GM23338 (cell line): ENCODE measurements around the gene CTNNAL1.

Experiments used
- CREB1 ChIP-seq: fragments of 250-450 bp; sonication (Bioruptor Pico); IDR thresholded peaks from 2 replicates; pipeline ENCODE4 v1.5.0; 2020; ENCODE audit warnings: low read depth, mild to moderate bottlenecking, moderate library complexity
- EZH2 ChIP-seq: fragments of 200-600 bp; sonication (generic); IDR thresholded peaks from one replicate; pipeline ENCODE4 v1.8.0; 2017; ENCODE audit warnings: antibody characterized with exemption, mild to moderate bottlenecking, low read depth; ENCODE audit not compliant: unreplicated experiment
- EZH2phosphoT487 ChIP-seq: fragments of 200-600 bp; sonication (generic); IDR thresholded peaks from one replicate; pipeline ENCODE4 v1.8.1; 2018; ENCODE audit warnings: antibody characterized with exemption; ENCODE audit not compliant: unreplicated experiment
- JUNB ChIP-seq: IDR thresholded peaks from one replicate; pipeline ENCODE4 v1.6.1; 2016; ENCODE audit warnings: antibody characterized with exemption; ENCODE audit not compliant: unreplicated experiment
- NANOG ChIP-seq: IDR thresholded peaks from 2 replicates; pipeline ENCODE4 v1.6.1; 2016; ENCODE audit warnings: antibody characterized with exemption, borderline replicate concordance
- POLR2AphosphoS5 ChIP-seq: IDR thresholded peaks from 2 replicates; pipeline ENCODE4 v1.6.1; 2016; ENCODE audit warnings: antibody characterized with exemption, low read depth
- STAT1 ChIP-seq: IDR thresholded peaks from one replicate; pipeline ENCODE4 v1.6.1; 2016; ENCODE audit warnings: antibody characterized with exemption; ENCODE audit not compliant: unreplicated experiment
- ZNF114 ChIP-seq: fragments of 250-450 bp; sonication (Bioruptor Pico); IDR thresholded peaks from 2 replicates; pipeline ENCODE4 v1.5.0; 2020; ENCODE audit warnings: mild to moderate bottlenecking, moderate library complexity
- ZNF331 ChIP-seq: fragments of 250-450 bp; sonication (Bioruptor Pico); IDR thresholded peaks from 2 replicates; pipeline ENCODE4 v1.5.0; 2020; ENCODE audit warnings: low read depth, mild to moderate bottlenecking, moderate library complexity
- TF ChIP-seq, protein P1 (sequence below), 2 experiments: fragments of 200-600 bp in 1 of 2; sonication (generic) in 1 of 2; conservative IDR thresholded peaks; 2 replicates each; pipeline versions ENCODE4 v1.5.1 to v1.6.1; 2016 to 2017; ENCODE audit warnings: antibody characterized with exemption in 2 of 2, low read depth in 2 of 2, mild to moderate bottlenecking in 2 of 2, moderate library complexity in 1 of 2
- TF ChIP-seq, protein P2 (sequence below): IDR thresholded peaks from 2 replicates; pipeline ENCODE4 v1.6.1; 2016; ENCODE audit warnings: antibody characterized with exemption
- TF ChIP-seq, protein P3 (sequence below): IDR thresholded peaks from one replicate; pipeline ENCODE4 v1.6.1; 2018; ENCODE audit warnings: antibody characterized with exemption; ENCODE audit not compliant: unreplicated experiment

DNA sequence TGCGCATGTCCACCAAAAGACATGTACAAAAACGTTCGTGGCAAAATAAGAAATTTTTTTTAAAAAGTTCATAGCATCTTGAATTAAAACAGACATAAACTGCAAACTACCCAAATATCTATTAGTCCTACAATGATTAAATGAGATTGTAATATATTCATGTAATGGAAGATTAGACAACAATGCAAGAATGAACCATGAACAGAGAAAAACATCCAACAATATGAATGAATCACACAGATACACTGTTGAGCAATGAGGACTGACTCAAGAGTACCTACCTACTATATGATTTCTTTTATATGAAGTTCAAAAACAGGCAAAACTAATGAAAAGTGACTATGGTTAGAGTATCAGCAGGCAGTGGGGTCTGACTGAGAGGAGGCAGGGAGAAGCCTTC lies 17.9 kb upstream of the CTNNAL1 start:
- TF ChIP-seq, protein P1, sequence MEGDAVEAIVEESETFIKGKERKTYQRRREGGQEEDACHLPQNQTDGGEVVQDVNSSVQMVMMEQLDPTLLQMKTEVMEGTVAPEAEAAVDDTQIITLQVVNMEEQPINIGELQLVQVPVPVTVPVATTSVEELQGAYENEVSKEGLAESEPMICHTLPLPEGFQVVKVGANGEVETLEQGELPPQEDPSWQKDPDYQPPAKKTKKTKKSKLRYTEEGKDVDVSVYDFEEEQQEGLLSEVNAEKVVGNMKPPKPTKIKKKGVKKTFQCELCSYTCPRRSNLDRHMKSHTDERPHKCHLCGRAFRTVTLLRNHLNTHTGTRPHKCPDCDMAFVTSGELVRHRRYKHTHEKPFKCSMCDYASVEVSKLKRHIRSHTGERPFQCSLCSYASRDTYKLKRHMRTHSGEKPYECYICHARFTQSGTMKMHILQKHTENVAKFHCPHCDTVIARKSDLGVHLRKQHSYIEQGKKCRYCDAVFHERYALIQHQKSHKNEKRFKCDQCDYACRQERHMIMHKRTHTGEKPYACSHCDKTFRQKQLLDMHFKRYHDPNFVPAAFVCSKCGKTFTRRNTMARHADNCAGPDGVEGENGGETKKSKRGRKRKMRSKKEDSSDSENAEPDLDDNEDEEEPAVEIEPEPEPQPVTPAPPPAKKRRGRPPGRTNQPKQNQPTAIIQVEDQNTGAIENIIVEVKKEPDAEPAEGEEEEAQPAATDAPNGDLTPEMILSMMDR (conservative IDR thresholded peaks at IDR 0.05; ENCODE audit: low read depth in 2 of 2) = no peak
- no peak for TF ChIP-seq POLR2AphosphoS5
- no peak for TF ChIP-seq ZNF114
- TF ChIP-seq, protein P2, sequence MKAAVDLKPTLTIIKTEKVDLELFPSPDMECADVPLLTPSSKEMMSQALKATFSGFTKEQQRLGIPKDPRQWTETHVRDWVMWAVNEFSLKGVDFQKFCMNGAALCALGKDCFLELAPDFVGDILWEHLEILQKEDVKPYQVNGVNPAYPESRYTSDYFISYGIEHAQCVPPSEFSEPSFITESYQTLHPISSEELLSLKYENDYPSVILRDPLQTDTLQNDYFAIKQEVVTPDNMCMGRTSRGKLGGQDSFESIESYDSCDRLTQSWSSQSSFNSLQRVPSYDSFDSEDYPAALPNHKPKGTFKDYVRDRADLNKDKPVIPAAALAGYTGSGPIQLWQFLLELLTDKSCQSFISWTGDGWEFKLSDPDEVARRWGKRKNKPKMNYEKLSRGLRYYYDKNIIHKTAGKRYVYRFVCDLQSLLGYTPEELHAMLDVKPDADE = no peak
- TF ChIP-seq, protein P3, sequence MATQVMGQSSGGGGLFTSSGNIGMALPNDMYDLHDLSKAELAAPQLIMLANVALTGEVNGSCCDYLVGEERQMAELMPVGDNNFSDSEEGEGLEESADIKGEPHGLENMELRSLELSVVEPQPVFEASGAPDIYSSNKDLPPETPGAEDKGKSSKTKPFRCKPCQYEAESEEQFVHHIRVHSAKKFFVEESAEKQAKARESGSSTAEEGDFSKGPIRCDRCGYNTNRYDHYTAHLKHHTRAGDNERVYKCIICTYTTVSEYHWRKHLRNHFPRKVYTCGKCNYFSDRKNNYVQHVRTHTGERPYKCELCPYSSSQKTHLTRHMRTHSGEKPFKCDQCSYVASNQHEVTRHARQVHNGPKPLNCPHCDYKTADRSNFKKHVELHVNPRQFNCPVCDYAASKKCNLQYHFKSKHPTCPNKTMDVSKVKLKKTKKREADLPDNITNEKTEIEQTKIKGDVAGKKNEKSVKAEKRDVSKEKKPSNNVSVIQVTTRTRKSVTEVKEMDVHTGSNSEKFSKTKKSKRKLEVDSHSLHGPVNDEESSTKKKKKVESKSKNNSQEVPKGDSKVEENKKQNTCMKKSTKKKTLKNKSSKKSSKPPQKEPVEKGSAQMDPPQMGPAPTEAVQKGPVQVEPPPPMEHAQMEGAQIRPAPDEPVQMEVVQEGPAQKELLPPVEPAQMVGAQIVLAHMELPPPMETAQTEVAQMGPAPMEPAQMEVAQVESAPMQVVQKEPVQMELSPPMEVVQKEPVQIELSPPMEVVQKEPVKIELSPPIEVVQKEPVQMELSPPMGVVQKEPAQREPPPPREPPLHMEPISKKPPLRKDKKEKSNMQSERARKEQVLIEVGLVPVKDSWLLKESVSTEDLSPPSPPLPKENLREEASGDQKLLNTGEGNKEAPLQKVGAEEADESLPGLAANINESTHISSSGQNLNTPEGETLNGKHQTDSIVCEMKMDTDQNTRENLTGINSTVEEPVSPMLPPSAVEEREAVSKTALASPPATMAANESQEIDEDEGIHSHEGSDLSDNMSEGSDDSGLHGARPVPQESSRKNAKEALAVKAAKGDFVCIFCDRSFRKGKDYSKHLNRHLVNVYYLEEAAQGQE = no peak
- TF ChIP-seq JUNB = no peak
- no peak for TF ChIP-seq CREB1
- no peak for TF ChIP-seq EZH2
- TF ChIP-seq EZH2phosphoT487 = no peak
- no peak for TF ChIP-seq NANOG
- no peak for TF ChIP-seq STAT1
- TF ChIP-seq ZNF331 (CRISPR knock-in tag) = no peak
